HepG2 (cell line): ENCODE data around the gene FRMD8. TPM values are rescaled to one million over a fixed set of nuclear protein-coding genes. Genes with fewer than 3 reads are reported as not detected.

Source experiments
- KAT2B ChIP-seq: fragments of 150-350 bp; IDR thresholded peaks from 2 replicates; pipeline ENCODE4 v1.6.1; 2014; ENCODE audit warnings: low read depth, low read length, borderline replicate concordance
- KAT8 ChIP-seq: IDR thresholded peaks from 2 replicates; pipeline ENCODE4 v1.6.1; 2016; ENCODE audit warnings: missing genetic modification reagents, missing compliant biosample characterization
- RFXAP ChIP-seq: sonication (generic); formaldehyde crosslinking; IDR thresholded peaks from 2 replicates; pipeline ENCODE4 v1.4.0; 2020; ENCODE audit warnings: missing genetic modification reagents, borderline replicate concordance
- RNF2 ChIP-seq: fragments of 450-650 bp; conservative IDR thresholded peaks from 2 replicates; pipeline ENCODE4 v1.6.1; 2016; ENCODE audit warnings: low read depth
- SALL1 ChIP-seq: sonication (generic); formaldehyde crosslinking; IDR thresholded peaks from 2 replicates; pipeline ENCODE4 v1.8.0; 2022; ENCODE audit warnings: mild to moderate bottlenecking, missing genetic modification reagents
- SP5 ChIP-seq: IDR thresholded peaks from 2 replicates; pipeline ENCODE4 v1.6.1; 2016; ENCODE audit warnings: low read depth, borderline replicate concordance
- THRA ChIP-seq: sonication (generic); formaldehyde crosslinking; IDR thresholded peaks from 2 replicates; pipeline ENCODE4 v1.4.0; 2020; ENCODE audit warnings: missing genetic modification reagents, borderline replicate concordance
- WIZ ChIP-seq: sonication (generic); formaldehyde crosslinking; IDR thresholded peaks from 2 replicates; pipeline ENCODE4 v1.5.1; 2020; ENCODE audit warnings: mild to moderate bottlenecking, missing genetic modification reagents
- ZNF121 ChIP-seq: sonication (generic); formaldehyde crosslinking; IDR thresholded peaks from 2 replicates; pipeline ENCODE4 v1.5.0; 2020; ENCODE audit warnings: mild to moderate bottlenecking, missing genetic modification reagents
- ZNF136 ChIP-seq: sonication (generic); formaldehyde crosslinking; IDR thresholded peaks from 2 replicates; pipeline ENCODE4 v1.8.1; 2022; ENCODE audit warnings: low read depth, mild to moderate bottlenecking, moderate library complexity, missing genetic modification reagents
- ZNF3 ChIP-seq: IDR thresholded peaks from 2 replicates; pipeline ENCODE4 v1.7.0; 2017; ENCODE audit warnings: inconsistent platforms
- ZNF550 ChIP-seq: sonication (generic); formaldehyde crosslinking; IDR thresholded peaks from 2 replicates; pipeline ENCODE4 v1.4.0; 2020; ENCODE audit warnings: mild to moderate bottlenecking, missing genetic modification reagents, borderline replicate concordance
- ZNF562 ChIP-seq: sonication (generic); formaldehyde crosslinking; IDR thresholded peaks from 2 replicates; pipeline ENCODE4 v1.8.0; 2022; ENCODE audit warnings: missing genetic modification reagents, borderline replicate concordance
- ZNF570 ChIP-seq: sonication (generic); formaldehyde crosslinking; IDR thresholded peaks from 2 replicates; pipeline ENCODE4 v1.4.0; 2020; ENCODE audit warnings: mild to moderate bottlenecking, missing genetic modification reagents, borderline replicate concordance
- ZNF589 ChIP-seq: sonication (generic); formaldehyde crosslinking; conservative IDR thresholded peaks from 2 replicates; pipeline ENCODE4 v1.8.0; 2022; ENCODE audit warnings: mild to moderate bottlenecking, moderate library complexity, missing genetic modification reagents
- ZNF83 ChIP-seq: sonication (generic); formaldehyde crosslinking; IDR thresholded peaks from 2 replicates; pipeline ENCODE4 v1.4.0; 2020; ENCODE audit warnings: missing genetic modification reagents, mild to moderate bottlenecking, borderline replicate concordance
- ZNF839 ChIP-seq: sonication (generic); formaldehyde crosslinking; IDR thresholded peaks from 2 replicates; pipeline ENCODE4 v1.4.0; 2020; ENCODE audit warnings: missing genetic modification reagents, mild to moderate bottlenecking, borderline replicate concordance
- polyA plus RNA-seq, 8 experiments: library from polyadenylated mRNA; depleted of rRNA in 3 of 8; stranded (reverse) in 7 of 8; unstranded in 1 of 8; fragments of >200 nt; fragmentation: Illumina TruSeq in 4 of 8; extraction: Trizol in 4 of 8; gene quantifications; 2 replicates each; pipeline versions ENCODE4 v1.2.1 to v1.2.3, GENCODE V29; 2011 to 2016; ENCODE audit warnings: low read depth in 4 of 8, missing spikeins in 1 of 8, mixed read lengths in 1 of 8; ENCODE audit not compliant: insufficient read depth in 1 of 8
- total RNA-seq, 5 experiments: library from RNA; depleted of rRNA; stranded (reverse); fragments of >200 nt; fragmentation: Illumina TruSeq; extraction: Trizol; gene quantifications; 2 replicates each; pipeline ENCODE4 v1.2.3, GENCODE V29; 2016; ENCODE audit warnings: low read depth in 1 of 5
- TF ChIP-seq, protein P1 (sequence below): sonication (generic); formaldehyde crosslinking; IDR thresholded peaks from 2 replicates; pipeline ENCODE4 v1.5.1; 2020; ENCODE audit warnings: mild to moderate bottlenecking, missing genetic modification reagents
- TF ChIP-seq, protein P2 (sequence below): sonication (generic); formaldehyde crosslinking; IDR thresholded peaks from 2 replicates; pipeline ENCODE4 v1.4.0; 2020; ENCODE audit warnings: mild to moderate bottlenecking, missing genetic modification reagents
- TF ChIP-seq, protein P3 (sequence below): sonication (generic); formaldehyde crosslinking; IDR thresholded peaks from 2 replicates; pipeline ENCODE4 v1.4.0; 2020; ENCODE audit warnings: low read depth, mild to moderate bottlenecking, missing genetic modification reagents
- TF ChIP-seq, protein P4 (sequence below): sonication (generic); formaldehyde crosslinking; IDR thresholded peaks from 2 replicates; pipeline ENCODE4 v1.5.0; 2020; ENCODE audit warnings: mild to moderate bottlenecking, missing genetic modification reagents

The FRMD8 gene
- total and polyA plus RNA-seq, 2 of the 13 experiments (the other 11 are each of a cell fraction or from before 2014, with no cell fraction given): 5.8 to 20.6 TPM

DNA sequence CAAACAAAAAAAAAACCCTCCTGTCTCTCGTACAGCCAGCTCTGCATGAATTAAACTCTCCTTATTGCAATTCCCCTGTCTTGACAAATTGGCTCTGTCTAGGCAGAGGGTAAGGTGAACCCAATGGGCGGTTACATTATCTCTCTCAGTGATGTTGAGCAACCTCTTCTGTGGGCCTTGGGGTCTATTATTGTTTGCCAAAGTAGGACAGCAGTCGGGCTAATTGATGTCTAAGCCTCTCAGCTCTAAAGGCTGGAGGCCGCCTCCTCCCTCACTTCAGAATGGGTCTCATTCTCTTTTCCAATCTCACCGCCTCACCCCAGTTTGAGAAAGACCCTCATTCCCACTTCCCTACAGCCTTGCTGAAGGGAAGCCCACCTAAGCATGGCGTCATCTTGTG, 2.7 kb upstream of the FRMD8 start (continued):
- TF ChIP-seq, protein P1, sequence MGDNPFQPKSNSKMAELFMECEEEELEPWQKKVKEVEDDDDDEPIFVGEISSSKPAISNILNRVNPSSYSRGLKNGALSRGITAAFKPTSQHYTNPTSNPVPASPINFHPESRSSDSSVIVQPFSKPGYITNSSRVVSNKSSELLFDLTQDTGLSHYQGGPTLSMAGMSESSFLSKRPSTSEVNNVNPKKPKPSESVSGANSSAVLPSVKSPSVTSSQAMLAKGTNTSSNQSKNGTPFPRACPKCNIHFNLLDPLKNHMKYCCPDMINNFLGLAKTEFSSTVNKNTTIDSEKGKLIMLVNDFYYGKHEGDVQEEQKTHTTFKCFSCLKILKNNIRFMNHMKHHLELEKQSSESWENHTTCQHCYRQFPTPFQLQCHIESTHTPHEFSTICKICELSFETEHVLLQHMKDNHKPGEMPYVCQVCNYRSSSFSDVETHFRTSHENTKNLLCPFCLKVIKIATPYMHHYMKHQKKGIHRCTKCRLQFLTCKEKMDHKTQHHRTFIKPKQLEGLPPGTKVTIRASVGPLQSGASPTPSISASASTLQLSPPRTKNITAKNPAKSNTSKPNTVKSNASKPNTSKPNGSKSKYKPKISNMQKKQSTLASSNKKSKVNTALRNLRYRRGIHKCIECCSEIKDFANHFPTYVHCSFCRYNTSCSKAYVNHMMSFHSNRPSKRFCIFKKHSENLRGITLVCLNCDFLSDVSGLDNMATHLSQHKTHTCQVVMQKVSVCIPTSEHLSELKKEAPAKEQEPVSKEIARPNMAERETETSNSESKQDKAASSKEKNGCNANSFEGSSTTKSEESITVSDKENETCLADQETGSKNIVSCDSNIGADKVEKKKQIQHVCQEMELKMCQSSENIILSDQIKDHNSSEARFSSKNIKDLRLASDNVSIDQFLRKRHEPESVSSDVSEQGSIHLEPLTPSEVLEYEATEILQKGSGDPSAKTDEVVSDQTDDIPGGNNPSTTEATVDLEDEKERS: no peak
- TF ChIP-seq, protein P2, sequence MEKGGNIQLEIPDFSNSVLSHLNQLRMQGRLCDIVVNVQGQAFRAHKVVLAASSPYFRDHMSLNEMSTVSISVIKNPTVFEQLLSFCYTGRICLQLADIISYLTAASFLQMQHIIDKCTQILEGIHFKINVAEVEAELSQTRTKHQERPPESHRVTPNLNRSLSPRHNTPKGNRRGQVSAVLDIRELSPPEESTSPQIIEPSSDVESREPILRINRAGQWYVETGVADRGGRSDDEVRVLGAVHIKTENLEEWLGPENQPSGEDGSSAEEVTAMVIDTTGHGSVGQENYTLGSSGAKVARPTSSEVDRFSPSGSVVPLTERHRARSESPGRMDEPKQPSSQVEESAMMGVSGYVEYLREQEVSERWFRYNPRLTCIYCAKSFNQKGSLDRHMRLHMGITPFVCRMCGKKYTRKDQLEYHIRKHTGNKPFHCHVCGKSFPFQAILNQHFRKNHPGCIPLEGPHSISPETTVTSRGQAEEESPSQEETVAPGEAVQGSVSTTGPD (CRISPR knock-in tag): no peak
- TF ChIP-seq ZNF570: no peak
- TF ChIP-seq RFXAP (CRISPR knock-in tag): no peak
- TF ChIP-seq ZNF589 (CRISPR knock-in tag): no peak
- no peak for TF ChIP-seq WIZ (CRISPR knock-in tag)
- TF ChIP-seq KAT8 (CRISPR knock-in tag): 0 out of 2 replicates have a peak, but pooled peaks have one; percentile 49
- no peak for TF ChIP-seq ZNF136 (CRISPR knock-in tag)
- TF ChIP-seq RNF2: no peak
- TF ChIP-seq ZNF121: 0 out of 2 replicates have a peak, but pooled peaks have one; percentile 6
- TF ChIP-seq, protein P3, sequence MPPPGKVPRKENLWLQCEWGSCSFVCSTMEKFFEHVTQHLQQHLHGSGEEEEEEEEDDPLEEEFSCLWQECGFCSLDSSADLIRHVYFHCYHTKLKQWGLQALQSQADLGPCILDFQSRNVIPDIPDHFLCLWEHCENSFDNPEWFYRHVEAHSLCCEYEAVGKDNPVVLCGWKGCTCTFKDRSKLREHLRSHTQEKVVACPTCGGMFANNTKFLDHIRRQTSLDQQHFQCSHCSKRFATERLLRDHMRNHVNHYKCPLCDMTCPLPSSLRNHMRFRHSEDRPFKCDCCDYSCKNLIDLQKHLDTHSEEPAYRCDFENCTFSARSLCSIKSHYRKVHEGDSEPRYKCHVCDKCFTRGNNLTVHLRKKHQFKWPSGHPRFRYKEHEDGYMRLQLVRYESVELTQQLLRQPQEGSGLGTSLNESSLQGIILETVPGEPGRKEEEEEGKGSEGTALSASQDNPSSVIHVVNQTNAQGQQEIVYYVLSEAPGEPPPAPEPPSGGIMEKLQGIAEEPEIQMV (CRISPR knock-in tag): no peak
- TF ChIP-seq THRA (CRISPR knock-in tag): peak; percentile 27; the same call in 1 of the 2 replicates
- TF ChIP-seq ZNF550 (CRISPR knock-in tag): no peak
- no peak for TF ChIP-seq ZNF83 (CRISPR knock-in tag)
- TF ChIP-seq, protein P4, sequence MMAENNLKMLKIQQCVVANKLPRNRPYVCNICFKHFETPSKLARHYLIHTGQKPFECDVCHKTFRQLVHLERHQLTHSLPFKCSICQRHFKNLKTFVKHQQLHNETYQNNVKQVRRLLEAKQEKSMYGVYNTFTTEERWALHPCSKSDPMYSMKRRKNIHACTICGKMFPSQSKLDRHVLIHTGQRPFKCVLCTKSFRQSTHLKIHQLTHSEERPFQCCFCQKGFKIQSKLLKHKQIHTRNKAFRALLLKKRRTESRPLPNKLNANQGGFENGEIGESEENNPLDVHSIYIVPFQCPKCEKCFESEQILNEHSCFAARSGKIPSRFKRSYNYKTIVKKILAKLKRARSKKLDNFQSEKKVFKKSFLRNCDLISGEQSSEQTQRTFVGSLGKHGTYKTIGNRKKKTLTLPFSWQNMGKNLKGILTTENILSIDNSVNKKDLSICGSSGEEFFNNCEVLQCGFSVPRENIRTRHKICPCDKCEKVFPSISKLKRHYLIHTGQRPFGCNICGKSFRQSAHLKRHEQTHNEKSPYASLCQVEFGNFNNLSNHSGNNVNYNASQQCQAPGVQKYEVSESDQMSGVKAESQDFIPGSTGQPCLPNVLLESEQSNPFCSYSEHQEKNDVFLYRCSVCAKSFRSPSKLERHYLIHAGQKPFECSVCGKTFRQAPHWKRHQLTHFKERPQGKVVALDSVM (CRISPR knock-in tag): peak; percentile 82
- no peak for TF ChIP-seq ZNF562 (CRISPR knock-in tag)
- TF ChIP-seq KAT2B: no peak
- TF ChIP-seq ZNF3 (CRISPR knock-in tag): 0 out of 2 replicates have a peak, but pooled peaks have one; percentile 40
- 0 out of 2 replicates have a peak, but pooled peaks have one; percentile 26 for TF ChIP-seq SP5 (CRISPR knock-in tag)
- no peak for TF ChIP-seq ZNF839 (CRISPR knock-in tag)
- TF ChIP-seq SALL1: peak; percentile 48
